Thyroid gland (tissue), 4 donors: ENCODE results near the gene MAGOH. TPM values are rescaled to one million over a fixed set of nuclear protein-coding genes. Genes with fewer than 3 reads are reported as not detected.

Source experiments
- DNase-seq, 2 donors: peaks; one replicate each; pipeline ENCODE4 v3.0.0-alpha.2; 2019
- H3K27ac ChIP-seq, 3 donors: fragments of 200-600 bp; sonication (generic); 1 replicate in 2 of 3; 2 replicates in 1 of 3; pipeline ENCODE4 v1.5.1; 2016 to 2019; ENCODE audit warnings: mild to moderate bottlenecking in 1 of 3, moderate library complexity in 1 of 3
- H3K27me3 ChIP-seq: fragments of 200-600 bp; sonication (generic); one replicate; pipeline ENCODE4 v1.5.1; 2019
- H3K36me3 ChIP-seq, 2 donors: fragments of 200-600 bp; sonication (generic); one replicate each; pipeline ENCODE4 v1.5.1; 2016 to 2019
- H3K4me1 ChIP-seq, 2 donors: fragments of 200-600 bp; sonication (generic); one replicate each; pipeline ENCODE4 v1.5.1; 2017 to 2019
- H3K4me3 ChIP-seq, 3 donors: fragments of 200-600 bp; sonication (generic); replicated peaks in 1 of 3; 1 replicate in 2 of 3; 2 replicates in 1 of 3; pipeline ENCODE4 v1.5.1; 2016; ENCODE audit warnings: mild to moderate bottlenecking in 1 of 3
- H3K9me3 ChIP-seq: fragments of 200-600 bp; sonication (generic); one replicate; pipeline ENCODE4 v1.5.1; 2017
- POLR2A ChIP-seq, 2 donors: fragments of 450-650 bp; IDR thresholded peaks; one replicate each; pipeline ENCODE4 v1.6.1; 2017; ENCODE audit warnings: antibody characterized with exemption in 2 of 2, mild to moderate bottlenecking in 2 of 2, moderate library complexity in 1 of 2
- WGBS, 2 donors: methylation state at CpG; one replicate each; pipeline ENCODE4 v1.1.5; 2017; 5-methylcytosine and 5-hydroxymethylcytosine counted together
- intact Hi-C: fragments of 100-400 bp; cut with DNase I; formaldehyde crosslinking; loops from one replicate; pipeline ENCODE4 v1.15.1; 2023
- total RNA-seq, 4 donors: library from RNA; depleted of rRNA; stranded (reverse); fragments of >200 nt; gene quantifications; one replicate each; pipeline ENCODE4 v1.2.3, GENCODE V29; 2016
- TF ChIP-seq, protein P1 (sequence below), 6 experiments: fragments of 200-600 bp in 3 of 6; fragments of 450-650 bp in 3 of 6; sonication (generic) in 3 of 6; IDR thresholded peaks; one replicate each; pipeline ENCODE4 v1.5.1; 2016 to 2019; ENCODE audit warnings: antibody characterized with exemption in 6 of 6, mild to moderate bottlenecking in 2 of 6, inconsistent platforms in 1 of 6, moderate library complexity in 1 of 6

The MAGOH gene
- total RNA-seq, 4 donors from 2014 or later: 16.8 to 61.9 (median 34.4) TPM

GRCh38 chr1:53271446-53272090 is 33.2 kb upstream of the MAGOH start:
- H3K9me3 ChIP-seq: no peaks in the 10 kb centered on the region
- no peaks in the 10 kb centered on the region for H3K4me1 ChIP-seq
- H3K36me3 ChIP-seq: peaks cover 1 to 10% of the 10 kb centered on the region in 2 donors
- no peak overlapping the region for H3K4me3 ChIP-seq
- TF ChIP-seq, protein P1, sequence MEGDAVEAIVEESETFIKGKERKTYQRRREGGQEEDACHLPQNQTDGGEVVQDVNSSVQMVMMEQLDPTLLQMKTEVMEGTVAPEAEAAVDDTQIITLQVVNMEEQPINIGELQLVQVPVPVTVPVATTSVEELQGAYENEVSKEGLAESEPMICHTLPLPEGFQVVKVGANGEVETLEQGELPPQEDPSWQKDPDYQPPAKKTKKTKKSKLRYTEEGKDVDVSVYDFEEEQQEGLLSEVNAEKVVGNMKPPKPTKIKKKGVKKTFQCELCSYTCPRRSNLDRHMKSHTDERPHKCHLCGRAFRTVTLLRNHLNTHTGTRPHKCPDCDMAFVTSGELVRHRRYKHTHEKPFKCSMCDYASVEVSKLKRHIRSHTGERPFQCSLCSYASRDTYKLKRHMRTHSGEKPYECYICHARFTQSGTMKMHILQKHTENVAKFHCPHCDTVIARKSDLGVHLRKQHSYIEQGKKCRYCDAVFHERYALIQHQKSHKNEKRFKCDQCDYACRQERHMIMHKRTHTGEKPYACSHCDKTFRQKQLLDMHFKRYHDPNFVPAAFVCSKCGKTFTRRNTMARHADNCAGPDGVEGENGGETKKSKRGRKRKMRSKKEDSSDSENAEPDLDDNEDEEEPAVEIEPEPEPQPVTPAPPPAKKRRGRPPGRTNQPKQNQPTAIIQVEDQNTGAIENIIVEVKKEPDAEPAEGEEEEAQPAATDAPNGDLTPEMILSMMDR (IDR thresholded peaks at IDR 0.05): no peak
- TF ChIP-seq POLR2A (IDR thresholded peaks at IDR 0.05): no peak
- WGBS, 2 donors: 96 to 98% methylated on average over 4 to 5 of the region's 5 CpGs
- no peak for DNase-seq
- intact Hi-C loops: no loop called here
- H3K27ac ChIP-seq: no peak overlapping the region
- H3K27me3 ChIP-seq: no peaks in the 10 kb centered on the region

DNA sequence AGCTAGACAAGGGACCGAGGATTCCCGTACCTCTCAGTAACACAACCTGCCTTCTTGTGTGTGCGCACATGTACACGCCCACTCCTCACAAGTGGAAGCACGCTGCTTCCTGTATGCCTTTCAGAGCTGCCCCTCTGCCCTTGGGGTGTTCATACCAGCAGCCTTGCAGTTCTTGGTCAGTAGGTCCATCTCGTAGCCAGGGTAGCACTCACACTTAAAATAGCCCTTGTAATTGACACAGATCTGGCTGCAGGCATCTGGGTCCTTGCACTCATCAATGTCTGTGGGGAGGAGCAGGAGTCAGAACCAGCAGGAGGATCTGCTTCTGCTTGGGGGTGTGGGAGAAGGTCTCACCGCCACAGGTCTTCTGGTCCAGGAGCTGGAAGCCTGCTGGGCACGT is 32.6 kb upstream of the MAGOH start:
- WGBS, 2 donors: 95 to 98% methylated on average over 8 of the region's 8 CpGs

GRCh38 chr1:53270107-53270506 is 31.8 kb upstream of the MAGOH start:
- intact Hi-C loops: no loop called here
- H3K36me3 ChIP-seq: peaks cover 7 to 14% of the 10 kb centered on the region in 2 donors
- WGBS, 2 donors: 83 to 85% methylated on average over 1 of the region's 1 CpG
- no peaks in the 10 kb centered on the region for H3K27me3 ChIP-seq
- no peak overlapping the region for H3K27ac ChIP-seq
- no peak for DNase-seq
- no peaks in the 10 kb centered on the region for H3K9me3 ChIP-seq
- no peak for TF ChIP-seq POLR2A (IDR thresholded peaks at IDR 0.05)
- TF ChIP-seq, protein P1 (IDR thresholded peaks at IDR 0.05): no peak
- H3K4me1 ChIP-seq: no peaks in the 10 kb centered on the region
- no peak overlapping the region for H3K4me3 ChIP-seq

More for the DNA sequence above, 32.6 kb upstream of the MAGOH start:
- Histone ChIP-seq H3K4me3 (no peak overlapping the region), H3K4me1 (no peaks in the 10 kb centered on the region), H3K9me3 (no peaks in the 10 kb centered on the region), H3K27me3 (no peaks in the 10 kb centered on the region), H3K27ac (no peak overlapping the region), H3K36me3 (peaks cover 7 to 14% of the 10 kb centered on the region in 2 donors)
- TF ChIP-seq POLR2A (IDR thresholded peaks at IDR 0.05): no peak
- TF ChIP-seq, protein P1 (IDR thresholded peaks at IDR 0.05): no peak
- DNase-seq: no peak
- intact Hi-C loops: no loop called here

DNA sequence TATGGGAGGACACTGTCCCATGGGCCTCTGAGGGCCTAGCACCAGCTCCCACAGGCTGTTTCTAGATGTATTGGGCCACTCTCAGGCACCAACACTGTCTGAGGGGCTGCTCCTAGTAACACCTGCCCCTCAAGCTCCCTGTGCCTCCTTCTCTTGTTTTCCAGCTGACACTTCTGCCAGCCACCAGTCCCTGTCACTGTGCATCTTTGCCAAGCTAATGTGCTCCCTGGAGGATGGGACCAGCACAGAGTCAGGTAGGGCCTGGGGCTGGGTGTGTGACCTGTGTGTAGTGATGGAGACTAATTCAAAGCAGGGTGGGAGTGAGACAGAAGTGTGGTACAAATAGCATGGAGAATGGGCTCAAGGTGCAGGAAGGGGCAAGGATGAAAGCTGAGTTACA is 29.4 kb upstream of the MAGOH start:
- TF ChIP-seq POLR2A (IDR thresholded peaks at IDR 0.05): no peak
- TF ChIP-seq, protein P1 (IDR thresholded peaks at IDR 0.05): no peak
- H3K4me3 ChIP-seq: no peak overlapping the region

DNA sequence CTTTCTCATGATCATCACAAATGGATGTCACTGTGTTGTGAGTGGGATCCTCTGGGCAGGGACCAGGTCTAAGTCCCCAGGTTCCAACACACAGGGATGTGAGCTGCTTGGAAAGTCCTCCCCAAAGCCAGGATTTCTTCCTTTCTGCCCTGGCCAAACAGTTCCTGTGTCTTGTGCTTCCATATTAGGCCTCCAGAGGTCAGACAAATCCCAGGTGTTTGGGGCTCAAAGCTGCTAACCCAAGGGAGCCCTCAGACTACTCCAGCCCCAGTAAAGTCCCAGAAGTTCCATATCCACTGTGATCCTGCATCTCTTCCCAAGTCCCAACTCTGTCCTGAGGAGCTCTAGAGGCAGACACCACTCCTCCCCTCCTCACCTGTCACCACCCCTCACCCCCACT is 27.7 kb upstream of the MAGOH start:
- intact Hi-C loops: no loop called here
- Histone ChIP-seq H3K27me3 (no peaks in the 10 kb centered on the region), H3K27ac (no peak overlapping the region), H3K9me3 (no peaks in the 10 kb centered on the region), H3K4me1 (no peaks in the 10 kb centered on the region), H3K36me3 (peaks cover 41 to 45% of the 10 kb centered on the region in 2 donors), H3K4me3 (no peak overlapping the region)
- no peak for TF ChIP-seq POLR2A (IDR thresholded peaks at IDR 0.05)
- TF ChIP-seq, protein P1 (IDR thresholded peaks at IDR 0.05): peak in 1 of 6 experiments; percentile 28
- DNase-seq: no peak

More for the DNA sequence above, 29.4 kb upstream of the MAGOH start:
- no peaks in the 10 kb centered on the region for H3K9me3 ChIP-seq
- intact Hi-C loops: no loop called here
- H3K27ac ChIP-seq: no peak overlapping the region
- H3K27me3 ChIP-seq: no peaks in the 10 kb centered on the region
- H3K4me1 ChIP-seq: no peaks in the 10 kb centered on the region
- no peak for DNase-seq
- peaks cover 27 to 28% of the 10 kb centered on the region in 2 donors for H3K36me3 ChIP-seq
